Measurements from ENCODE around the gene NKX2-4. TPM values are rescaled to one million over a fixed set of nuclear protein-coding genes. Genes with fewer than 3 reads are reported as not detected.
"Not testable (repeated sequence)": the region's sequence is repeated elsewhere in the genome, so short reads cannot be mapped to it uniquely, and the experiment has no call there.

NKX2-4 gene
- total and polyA plus RNA-seq, 2 donors (not counting 1 experiment from before 2014, with no cell fraction given), result not detected

DNA sequence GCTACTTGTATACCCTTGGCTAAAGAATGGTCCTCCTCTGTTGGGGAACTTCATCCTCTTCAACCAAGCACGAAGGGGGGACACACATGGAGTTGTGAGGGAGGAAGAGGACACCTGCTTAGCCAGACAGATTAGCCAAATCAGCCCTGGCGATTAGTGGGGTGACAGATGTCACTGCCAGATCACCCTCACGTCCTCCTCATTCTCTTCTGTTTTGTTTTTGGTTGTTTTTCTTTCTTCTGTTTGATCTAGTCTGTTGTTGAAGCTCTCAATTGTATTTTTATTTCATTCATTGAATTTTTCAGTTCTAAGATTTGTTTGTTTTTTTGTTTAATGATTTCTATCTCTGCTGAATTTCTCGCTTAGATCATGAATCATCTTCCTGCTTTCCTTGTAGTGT, 27.5 kb upstream of the NKX2-4 start:
- WGBS (ENCODE audit: insufficient coverage), result no CpG with 5 or more reads among the region's 4 CpGs
- no peaks in the 10 kb centered on the region for H3K36me3 ChIP-seq (replicated peaks in 1 of 2; ENCODE audit: control extremely low read depth in 1 of 2, control insufficient read depth in 1 of 2, extremely low read depth in 1 of 2, insufficient read depth in 2 of 2, low read length in 1 of 2)

GRCh38 chr20:21423712-21424111, 26.4 kb upstream of the NKX2-4 start:
- H3K27me3 ChIP-seq (replicated peaks in 1 of 4; ENCODE audit: control extremely low read depth in 1 of 4, control insufficient read depth in 3 of 4, insufficient read depth in 4 of 4, low read length in 3 of 4); DNase-seq; H3K4me1 Mint-ChIP-seq; intact Hi-C loops (cut with micrococcal nuclease); CTCF ChIA-PET; H3K4me3 Mint-ChIP-seq; ATAC-seq (ENCODE audit: low read depth); H3K27ac ChIP-seq (ENCODE audit: low read length in 2 of 2); H3K79me2 ChIP-seq (ENCODE audit: control insufficient read depth, insufficient read depth, low read length); H3K27ac Mint-ChIP-seq; H3K9ac ChIP-seq (ENCODE audit: low read length); POLR2A ChIA-PET; H3K36me3 ChIP-seq (replicated peaks in 1 of 2; ENCODE audit: control extremely low read depth in 1 of 2, control insufficient read depth in 1 of 2, extremely low read depth in 1 of 2, insufficient read depth in 2 of 2, low read length in 1 of 2); H3K4me3 ChIP-seq (ENCODE audit: control extremely low read depth in 1 of 5, extremely low read depth in 1 of 5, insufficient read depth in 1 of 5, low read depth in 2 of 5, low read length in 4 of 5); H3K4me1 ChIP-seq (ENCODE audit: control insufficient read depth in 2 of 2, insufficient read depth in 2 of 2, low read length in 2 of 2); H2AFZ ChIP-seq (ENCODE audit: insufficient read depth, low read depth, low read length, poor library complexity, severe bottlenecking); H3K4me2 ChIP-seq (replicated peaks; ENCODE audit: low read depth, low read length, poor library complexity, severe bottlenecking); H4K20me1 ChIP-seq (ENCODE audit: control insufficient read depth, insufficient read depth, low read length, poor library complexity, severe bottlenecking): not testable (repeated sequence)
- H3K9me3 ChIP-seq (ENCODE audit: control extremely low read depth in 1 of 3, control insufficient read depth in 2 of 3, insufficient read depth in 1 of 3, low read length in 2 of 3), result peaks cover 4 to 34% (median 20%) of the 10 kb centered on the region in 3 donors
- 100% methylated on average over 1 of the region's 1 CpG for WGBS (ENCODE audit: insufficient coverage)
- H3K9me3 Mint-ChIP-seq (ENCODE audit: insufficient read depth), result peaks cover 22% of the 10 kb centered on the region
- peaks cover 12% of the 10 kb centered on the region for H3K27me3 Mint-ChIP-seq

More for the DNA sequence above, 27.5 kb upstream of the NKX2-4 start:
- H3K27ac ChIP-seq (ENCODE audit: low read length in 2 of 2), result no peak overlapping the region
- no peak overlapping the region for H3K4me2 ChIP-seq (replicated peaks; ENCODE audit: low read depth, low read length, poor library complexity, severe bottlenecking)
- no peaks in the 10 kb centered on the region for H3K4me1 ChIP-seq (ENCODE audit: control insufficient read depth in 2 of 2, insufficient read depth in 2 of 2, low read length in 2 of 2)
- H3K27ac Mint-ChIP-seq, result no peak overlapping the region
- H2AFZ ChIP-seq (ENCODE audit: insufficient read depth, low read depth, low read length, poor library complexity, severe bottlenecking), result no peak overlapping the region
- no peak overlapping the region for H3K4me3 Mint-ChIP-seq
- TF ChIP-seq, protein P1, sequence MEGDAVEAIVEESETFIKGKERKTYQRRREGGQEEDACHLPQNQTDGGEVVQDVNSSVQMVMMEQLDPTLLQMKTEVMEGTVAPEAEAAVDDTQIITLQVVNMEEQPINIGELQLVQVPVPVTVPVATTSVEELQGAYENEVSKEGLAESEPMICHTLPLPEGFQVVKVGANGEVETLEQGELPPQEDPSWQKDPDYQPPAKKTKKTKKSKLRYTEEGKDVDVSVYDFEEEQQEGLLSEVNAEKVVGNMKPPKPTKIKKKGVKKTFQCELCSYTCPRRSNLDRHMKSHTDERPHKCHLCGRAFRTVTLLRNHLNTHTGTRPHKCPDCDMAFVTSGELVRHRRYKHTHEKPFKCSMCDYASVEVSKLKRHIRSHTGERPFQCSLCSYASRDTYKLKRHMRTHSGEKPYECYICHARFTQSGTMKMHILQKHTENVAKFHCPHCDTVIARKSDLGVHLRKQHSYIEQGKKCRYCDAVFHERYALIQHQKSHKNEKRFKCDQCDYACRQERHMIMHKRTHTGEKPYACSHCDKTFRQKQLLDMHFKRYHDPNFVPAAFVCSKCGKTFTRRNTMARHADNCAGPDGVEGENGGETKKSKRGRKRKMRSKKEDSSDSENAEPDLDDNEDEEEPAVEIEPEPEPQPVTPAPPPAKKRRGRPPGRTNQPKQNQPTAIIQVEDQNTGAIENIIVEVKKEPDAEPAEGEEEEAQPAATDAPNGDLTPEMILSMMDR (IDR thresholded peaks at IDR 0.05), result no peak
- TF ChIP-seq EZH2 (IDR thresholded peaks at IDR 0.05; ENCODE audit: borderline replicate concordance, insufficient read depth, low read depth, low read length, poor library complexity, severe bottlenecking), result no peak
- H3K9ac ChIP-seq (ENCODE audit: low read length), result no peak overlapping the region
- no peaks in the 10 kb centered on the region for H3K4me1 Mint-ChIP-seq
- no peaks in the 10 kb centered on the region for H3K79me2 ChIP-seq (ENCODE audit: control insufficient read depth, insufficient read depth, low read length)
- DNase-seq (no peak), ATAC-seq (ENCODE audit: low read depth) (no peak)
- peaks cover 13% of the 10 kb centered on the region for H3K27me3 Mint-ChIP-seq
- H3K4me3 ChIP-seq (ENCODE audit: control extremely low read depth in 1 of 5, extremely low read depth in 1 of 5, insufficient read depth in 1 of 5, low read depth in 2 of 5, low read length in 4 of 5), result no peak overlapping the region
- peaks cover 19% of the 10 kb centered on the region for H3K9me3 Mint-ChIP-seq (ENCODE audit: insufficient read depth)
- peaks cover 3 to 34% (median 20%) of the 10 kb centered on the region in 3 donors for H3K9me3 ChIP-seq (ENCODE audit: control extremely low read depth in 1 of 3, control insufficient read depth in 2 of 3, insufficient read depth in 1 of 3, low read length in 2 of 3)
- intact Hi-C loops (cut with micrococcal nuclease), result no loop called here
- POLR2A ChIA-PET, result no interaction called here
- no peaks in the 10 kb centered on the region for H4K20me1 ChIP-seq (ENCODE audit: control insufficient read depth, insufficient read depth, low read length, poor library complexity, severe bottlenecking)
- CTCF ChIA-PET, result no interaction called here
- H3K27me3 ChIP-seq (replicated peaks in 1 of 4; ENCODE audit: control extremely low read depth in 1 of 4, control insufficient read depth in 3 of 4, insufficient read depth in 4 of 4, low read length in 3 of 4), result peaks cover 0 to 2% (median 0%) of the 10 kb centered on the region in 4 experiments
